SK-N-SH (cell line): Measurements from ENCODE around the gene LRP11. TPM values are rescaled to one million over a fixed set of nuclear protein-coding genes. Genes with fewer than 3 reads are reported as not detected.

ENCODE experiments used
- CTCF ChIA-PET: fragments of 300-600, 350-600 bp; formaldehyde crosslinking; extraction: SDS; loops from one replicate; lab custom pipeline; 2021; lab: Yijun Ruan, JAX
- POLR2A ChIA-PET: fragments of 350-600 bp; sonication (Branson Sonifier 250); formaldehyde crosslinking; extraction: SDS; loops from one replicate; lab custom pipeline; 2020; ENCODE audit warnings: antibody characterized with exemption, inconsistent platforms; lab: Yijun Ruan, JAX
- DNase-seq: peaks from one replicate; pipeline ENCODE4 v3.0.0; 2012
- H2AFZ ChIP-seq: fragments of 200-600 bp; sonication (generic); 2 replicates; pipeline ENCODE4 v1.8.1; 2016; ENCODE audit warnings: antibody characterized with exemption, mild to moderate bottlenecking, low read depth
- H3F3A ChIP-seq: fragments of 200-600 bp; sonication (generic); replicated peaks from 2 replicates; pipeline ENCODE3; 2016; ENCODE audit warnings: antibody characterized with exemption, mild to moderate bottlenecking; ENCODE audit not compliant: insufficient read depth
- H3K27ac ChIP-seq, 2 experiments: fragments of 200-500 bp in 1 of 2; fragments of 200-600 bp in 1 of 2; sonication (Bioruptor generic) in 1 of 2; sonication (generic), shearing (Covaris generic) in 1 of 2; 2 replicates each; pipeline versions ENCODE4 v1.5.1 to v1.6.1; 2014 to 2016; ENCODE audit warnings: low read depth in 2 of 2, inconsistent platforms in 1 of 2, low read length in 1 of 2, mild to moderate bottlenecking in 1 of 2, mixed read lengths in 1 of 2
- H3K27me3 ChIP-seq: fragments of 200-600 bp; sonication (generic), shearing (Covaris generic); 2 replicates; pipeline ENCODE4 v1.6.1; 2016; ENCODE audit warnings: mixed run types; ENCODE audit not compliant: insufficient read depth
- H3K36me3 ChIP-seq, 2 experiments: fragments of 200-500 bp in 1 of 2; fragments of 200-600 bp in 1 of 2; sonication (Bioruptor generic) in 1 of 2; sonication (generic) in 1 of 2; replicated peaks in 1 of 2; 2 replicates each; pipeline versions ENCODE3 to v1.5.1; 2014 to 2016; ENCODE audit warnings: low read length in 1 of 2, mild to moderate bottlenecking in 1 of 2; ENCODE audit not compliant: insufficient read depth in 2 of 2, control insufficient read depth in 1 of 2
- H3K4me1 ChIP-seq, 2 experiments: fragments of 200-500 bp in 1 of 2; fragments of 200-600 bp in 1 of 2; sonication (Bioruptor generic) in 1 of 2; sonication (generic), shearing (Covaris generic) in 1 of 2; 2 replicates each; pipeline versions ENCODE4 v1.5.1 to v1.6.1; 2014 to 2016; ENCODE audit warnings: low read depth in 1 of 2, low read length in 1 of 2, mixed run types in 1 of 2; ENCODE audit not compliant: insufficient read depth in 2 of 2, control insufficient read depth in 1 of 2
- H3K4me2 ChIP-seq: fragments of 200-600 bp; sonication (generic), shearing (Covaris generic); 2 replicates; pipeline ENCODE4 v1.6.1; 2017; ENCODE audit warnings: mixed run types
- H3K4me3 ChIP-seq, 2 experiments: fragments of 200-500 bp in 1 of 2; fragments of 200-600 bp in 1 of 2; sonication (Bioruptor generic) in 1 of 2; sonication (generic), shearing (Covaris generic) in 1 of 2; 2 replicates each; pipeline versions ENCODE4 v1.5.1 to v1.8.1; 2014 to 2016; ENCODE audit warnings: low read depth in 2 of 2, inconsistent platforms in 1 of 2, low read length in 1 of 2, mild to moderate bottlenecking in 1 of 2, mixed read lengths in 1 of 2, moderate library complexity in 1 of 2
- H3K79me2 ChIP-seq: fragments of 200-600 bp; sonication (generic); 2 replicates; pipeline ENCODE4 v1.8.1; 2017; ENCODE audit warnings: mild to moderate bottlenecking; ENCODE audit not compliant: insufficient read depth
- H3K9ac ChIP-seq: fragments of 200-600 bp; sonication (generic); 2 replicates; pipeline ENCODE4 v1.6.1; 2017; ENCODE audit warnings: mixed run types
- H3K9me2 ChIP-seq: fragments of 200-600 bp; sonication (generic); 2 replicates; pipeline ENCODE4 v1.6.1; 2017; ENCODE audit warnings: mixed run types
- H3K9me3 ChIP-seq: fragments of 200-600 bp; sonication (generic); 2 replicates; pipeline ENCODE4 v1.6.1; 2017; ENCODE audit warnings: mixed run types, mild to moderate bottlenecking, moderate library complexity
- H4K20me1 ChIP-seq: fragments of 200-600 bp; sonication (generic); 2 replicates; pipeline ENCODE4 v1.6.1; 2017; ENCODE audit warnings: mild to moderate bottlenecking, mixed run types; ENCODE audit not compliant: insufficient read depth
- CTCF ChIP-seq: fragments of 200-600 bp; sonication (generic); IDR thresholded peaks from 2 replicates; pipeline ENCODE4 v1.6.1; 2017; ENCODE audit warnings: antibody characterized with exemption, mild to moderate bottlenecking, moderate library complexity
- EZH2phosphoT487 ChIP-seq: fragments of 200-600 bp; sonication (generic); IDR thresholded peaks from 2 replicates; pipeline ENCODE4 v1.6.1; 2017; ENCODE audit warnings: low read depth, mixed run types, mild to moderate bottlenecking, antibody characterized with exemption, moderate library complexity, borderline replicate concordance
- GABPA ChIP-seq: IDR thresholded peaks from 2 replicates; pipeline ENCODE4 v1.4.0; 2012; ENCODE audit warnings: low read depth, mild to moderate bottlenecking
- JUND ChIP-seq: IDR thresholded peaks from 2 replicates; pipeline ENCODE4 v1.4.0; 2012
- MEF2A ChIP-seq: IDR thresholded peaks from 2 replicates; pipeline ENCODE4 v1.4.0; 2012; ENCODE audit warnings: low read depth, borderline replicate concordance
- MXI1 ChIP-seq: IDR thresholded peaks from 2 replicates; pipeline ENCODE4 v1.6.1; 2012; ENCODE audit warnings: mild to moderate bottlenecking, low read depth, low read length, improper control_type of control experiment
- NFIC ChIP-seq: IDR thresholded peaks from 2 replicates; pipeline ENCODE4 v1.4.0; 2012; ENCODE audit warnings: borderline replicate concordance
- PBX3 ChIP-seq: IDR thresholded peaks from 2 replicates; pipeline ENCODE4; 2012
- RCOR1 ChIP-seq: fragments of 150-350 bp; IDR thresholded peaks from 2 replicates; pipeline ENCODE4 v1.6.1; 2017; ENCODE audit warnings: antibody characterized with exemption, low read length
- REST ChIP-seq: IDR thresholded peaks from 2 replicates; pipeline ENCODE4 v1.6.1; 2012; ENCODE audit warnings: mild to moderate bottlenecking, low read depth, low read length, moderate library complexity
- RFX5 ChIP-seq: IDR thresholded peaks from 2 replicates; pipeline ENCODE4 v1.6.1; 2012; ENCODE audit warnings: mild to moderate bottlenecking, improper control_type of control experiment, low read length
- RXRA ChIP-seq: IDR thresholded peaks from 2 replicates; pipeline ENCODE4 v1.4.0; 2012; ENCODE audit warnings: low read depth, mild to moderate bottlenecking, borderline replicate concordance
- TCF12 ChIP-seq: IDR thresholded peaks from 2 replicates; pipeline ENCODE4 v1.4.0; 2012
- TEAD4 ChIP-seq: IDR thresholded peaks from 2 replicates; pipeline ENCODE4 v1.4.0; 2012; ENCODE audit warnings: mild to moderate bottlenecking, borderline replicate concordance; ENCODE audit not compliant: insufficient read depth
- USF2 ChIP-seq: fragments of 150-350 bp; IDR thresholded peaks from 2 replicates; pipeline ENCODE4 v1.6.1; 2017; ENCODE audit warnings: antibody characterized with exemption, low read length, low read depth, borderline replicate concordance
- ZBTB33 ChIP-seq: IDR thresholded peaks from 2 replicates; pipeline ENCODE4 v1.4.0; 2012; ENCODE audit warnings: low read depth, borderline replicate concordance
- WGBS: methylation state at CpG from one replicate; pipeline ENCODE4 v1.1.6; 2017; ENCODE audit warnings: low lambda C conversion rate; 5-methylcytosine and 5-hydroxymethylcytosine counted together
- polyA plus RNA-seq, 3 experiments: library from polyadenylated mRNA; depleted of rRNA; stranded (reverse); fragments of >200 nt; gene quantifications; 2 replicates each; pipeline ENCODE4 v1.2.3, GENCODE V29; 2012

LRP11 gene
- polyA plus RNA-seq, 1 of the 3 experiments (the other 2 are of a cell fraction) = 25.0 TPM

GRCh38 chr6:149783551-149783950, 80.6 kb downstream of the LRP11 start (continued):
- TF ChIP-seq CTCF = no peak
- TF ChIP-seq, all 33 proteins: peak for 0

GRCh38 chr6:149782337-149782736, 81.8 kb downstream of the LRP11 start:
- H3K36me3 ChIP-seq = peaks cover 3 to 18% of the 10 kb centered on the region in 2 experiments
- WGBS = 94% methylated on average over 2 of the region's 2 CpGs
- no peaks in the 10 kb centered on the region for H3K9me3 ChIP-seq
- H3K9me2 ChIP-seq = no peaks in the 10 kb centered on the region
- no peak overlapping the region for H3K4me2 ChIP-seq
- H3K4me3 ChIP-seq = no peak overlapping the region
- H4K20me1 ChIP-seq = no peaks in the 10 kb centered on the region
- no peak overlapping the region for H2AFZ ChIP-seq
- no peak overlapping the region for H3K9ac ChIP-seq
- H3K79me2 ChIP-seq = peaks cover 22% of the 10 kb centered on the region
- no peaks in the 10 kb centered on the region for H3F3A ChIP-seq
- CTCF ChIA-PET = no interaction called here
- DNase-seq = no peak
- H3K27me3 ChIP-seq = no peaks in the 10 kb centered on the region
- H3K4me1 ChIP-seq = no peaks in the 10 kb centered on the region
- H3K27ac ChIP-seq = no peak overlapping the region
- POLR2A ChIA-PET = no interaction called here
- TF ChIP-seq RXRA (no peak), JUND (no peak)

GRCh38 chr6:149781715-149782114, 82.4 kb downstream of the LRP11 start:
- H2AFZ ChIP-seq = no peak overlapping the region
- TF ChIP-seq MXI1 (no peak), RCOR1 (no peak), PBX3 (no peak), NFIC (no peak), TEAD4 (no peak), RXRA (no peak), EZH2phosphoT487 (no peak), GABPA (no peak), RFX5 (no peak), TCF12 (no peak), REST (no peak), MEF2A (no peak), USF2 (no peak), ZBTB33 (no peak)
- no peak overlapping the region for H3K27ac ChIP-seq
- no peaks in the 10 kb centered on the region for H4K20me1 ChIP-seq
- no peaks in the 10 kb centered on the region for H3K27me3 ChIP-seq
- peaks cover 3 to 24% of the 10 kb centered on the region in 2 experiments for H3K36me3 ChIP-seq
- ChIA-PET POLR2A (no interaction called here), CTCF (no interaction called here)
- peaks cover 27% of the 10 kb centered on the region for H3K79me2 ChIP-seq
- no peaks in the 10 kb centered on the region for H3K4me1 ChIP-seq
- DNase-seq = no peak
- no peaks in the 10 kb centered on the region for H3F3A ChIP-seq
- H3K9me2 ChIP-seq = no peaks in the 10 kb centered on the region
- H3K9ac ChIP-seq = no peak overlapping the region
- no peak overlapping the region for H3K4me3 ChIP-seq
- no peak overlapping the region for H3K4me2 ChIP-seq
- no peaks in the 10 kb centered on the region for H3K9me3 ChIP-seq
